ENCODE data around the gene TLR7.

Gene TLR7

DNA sequence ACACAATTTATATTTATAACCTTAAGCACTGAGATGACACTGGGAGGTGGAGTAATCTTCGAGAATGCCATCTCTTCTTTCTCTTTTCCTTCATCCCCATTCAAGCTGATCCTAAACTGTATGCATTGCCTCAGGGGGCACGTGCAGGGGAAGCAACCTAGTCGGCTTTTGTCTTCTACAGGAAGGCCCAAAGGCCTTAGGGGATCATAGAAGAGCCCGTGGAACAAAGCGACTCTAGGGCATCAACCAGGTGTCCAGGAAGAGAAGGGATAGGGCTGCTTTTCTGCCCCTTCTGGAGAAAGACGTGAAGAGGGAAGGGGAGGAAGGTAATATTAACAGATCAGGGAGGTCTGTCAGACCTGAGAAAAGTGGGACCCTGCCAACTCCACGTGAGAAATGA is 32.6 kb downstream of the TLR7 start:
- Histone ChIP-seq H3K4me1 (no peaks in the 10 kb centered on the region), H3K4me3 (ENCODE audit: low read depth, low read length) (no peak overlapping the region), H3K36me3 (no peaks in the 10 kb centered on the region), H3K27me3 (no peaks in the 10 kb centered on the region), H3K9me3 (no peaks in the 10 kb centered on the region)
- TF ChIP-seq, protein P1, sequence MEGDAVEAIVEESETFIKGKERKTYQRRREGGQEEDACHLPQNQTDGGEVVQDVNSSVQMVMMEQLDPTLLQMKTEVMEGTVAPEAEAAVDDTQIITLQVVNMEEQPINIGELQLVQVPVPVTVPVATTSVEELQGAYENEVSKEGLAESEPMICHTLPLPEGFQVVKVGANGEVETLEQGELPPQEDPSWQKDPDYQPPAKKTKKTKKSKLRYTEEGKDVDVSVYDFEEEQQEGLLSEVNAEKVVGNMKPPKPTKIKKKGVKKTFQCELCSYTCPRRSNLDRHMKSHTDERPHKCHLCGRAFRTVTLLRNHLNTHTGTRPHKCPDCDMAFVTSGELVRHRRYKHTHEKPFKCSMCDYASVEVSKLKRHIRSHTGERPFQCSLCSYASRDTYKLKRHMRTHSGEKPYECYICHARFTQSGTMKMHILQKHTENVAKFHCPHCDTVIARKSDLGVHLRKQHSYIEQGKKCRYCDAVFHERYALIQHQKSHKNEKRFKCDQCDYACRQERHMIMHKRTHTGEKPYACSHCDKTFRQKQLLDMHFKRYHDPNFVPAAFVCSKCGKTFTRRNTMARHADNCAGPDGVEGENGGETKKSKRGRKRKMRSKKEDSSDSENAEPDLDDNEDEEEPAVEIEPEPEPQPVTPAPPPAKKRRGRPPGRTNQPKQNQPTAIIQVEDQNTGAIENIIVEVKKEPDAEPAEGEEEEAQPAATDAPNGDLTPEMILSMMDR (IDR thresholded peaks at IDR 0.05; ENCODE audit: low read depth, low read length): no peak
- no peak for DNase-seq

GRCh38 chrX:12901486-12901885 is 34.6 kb downstream of the TLR7 start:
- Histone ChIP-seq H3K4me1 (no peaks in the 10 kb centered on the region), H3K4me3 (ENCODE audit: low read depth, low read length) (no peak overlapping the region), H3K27me3 (no peaks in the 10 kb centered on the region), H3K9me3 (no peaks in the 10 kb centered on the region), H3K36me3 (no peaks in the 10 kb centered on the region)
- peak; percentile 55 for DNase-seq
- TF ChIP-seq, protein P1 (IDR thresholded peaks at IDR 0.05; ENCODE audit: low read depth, low read length): peak; percentile 59

GRCh38 chrX:12903646-12904045 is 36.8 kb downstream of the TLR7 start:
- H3K36me3 ChIP-seq: no peaks in the 10 kb centered on the region
- TF ChIP-seq, protein P1 (IDR thresholded peaks at IDR 0.05; ENCODE audit: low read depth, low read length): no peak
- H3K4me3 ChIP-seq (ENCODE audit: low read depth, low read length): no peak overlapping the region
- H3K9me3 ChIP-seq: no peaks in the 10 kb centered on the region
- no peaks in the 10 kb centered on the region for H3K4me1 ChIP-seq
- no peak for DNase-seq
- no peaks in the 10 kb centered on the region for H3K27me3 ChIP-seq

GRCh38 chrX:12906046-12906761 is 39.3 kb downstream of the TLR7 start, which contains the start of gene TLR8:
TSS of gene TLR8 (plus strand) at chrX:12906620. CDS start at chrX:12906707, 87 bp downstream.
- no peak for DNase-seq
- H3K27me3 ChIP-seq: no peaks in the 10 kb centered on the region
- no peak within 1 kb of the TSS for H3K4me3 ChIP-seq (ENCODE audit: low read depth, low read length)
- no peaks in the 10 kb centered on the region for H3K9me3 ChIP-seq
- H3K36me3 ChIP-seq: no peaks in the 10 kb centered on the region
- TF ChIP-seq, protein P1 (IDR thresholded peaks at IDR 0.05; ENCODE audit: low read depth, low read length): no peak
- no peaks in the 10 kb centered on the region for H3K4me1 ChIP-seq

GRCh38 chrX:12910423-12911121 is 43.7 kb downstream of the TLR7 start:
- no peaks in the 10 kb centered on the region for H3K27me3 ChIP-seq
- H3K36me3 ChIP-seq: no peaks in the 10 kb centered on the region
- no peaks in the 10 kb centered on the region for H3K4me1 ChIP-seq
- TF ChIP-seq, protein P1 (IDR thresholded peaks at IDR 0.05; ENCODE audit: low read depth, low read length): no peak
- no peak overlapping the region for H3K4me3 ChIP-seq (ENCODE audit: low read depth, low read length)
- DNase-seq: no peak
- H3K9me3 ChIP-seq: no peaks in the 10 kb centered on the region

- no peak for DNase-seq
- H3K36me3 ChIP-seq: no peaks in the 10 kb centered on the region
- no peak overlapping the region for H3K4me3 ChIP-seq (ENCODE audit: low read depth, low read length)
- TF ChIP-seq, protein P1 (IDR thresholded peaks at IDR 0.05; ENCODE audit: low read depth, low read length): no peak
- no peaks in the 10 kb centered on the region for H3K27me3 ChIP-seq
- no peaks in the 10 kb centered on the region for H3K4me1 ChIP-seq
- no peaks in the 10 kb centered on the region for H3K9me3 ChIP-seq
These were observed 44.2 kb downstream of the TLR7 start for GRCh38 chrX:12911122-12911470.

All from BE2C (cell line).